HL-60 (cell line): ENCODE data around the gene MAGEL2.

Source experiments
- CTCF ChIP-seq: IDR thresholded peaks from one replicate; pipeline ENCODE4 v1.5.1; 2011; ENCODE audit warnings: low read length, control low read depth, inconsistent platforms; ENCODE audit not compliant: insufficient read depth
- POLR2AphosphoS5 ChIP-seq: IDR thresholded peaks from 2 replicates; pipeline ENCODE4 v1.6.1; 2012; ENCODE audit warnings: low read depth
- SPI1 ChIP-seq: IDR thresholded peaks from 2 replicates; pipeline ENCODE4 v1.6.1; 2012; ENCODE audit warnings: low read depth, mild to moderate bottlenecking, borderline replicate concordance
- TF ChIP-seq, protein P1 (sequence below): IDR thresholded peaks from 2 replicates; pipeline ENCODE4 v1.6.1; 2012; ENCODE audit warnings: low read depth; ENCODE audit not compliant: insufficient replicate concordance

- TF ChIP-seq CTCF (peak; percentile 9), POLR2AphosphoS5 (no peak), SPI1 (no peak)
- TF ChIP-seq, protein P1, sequence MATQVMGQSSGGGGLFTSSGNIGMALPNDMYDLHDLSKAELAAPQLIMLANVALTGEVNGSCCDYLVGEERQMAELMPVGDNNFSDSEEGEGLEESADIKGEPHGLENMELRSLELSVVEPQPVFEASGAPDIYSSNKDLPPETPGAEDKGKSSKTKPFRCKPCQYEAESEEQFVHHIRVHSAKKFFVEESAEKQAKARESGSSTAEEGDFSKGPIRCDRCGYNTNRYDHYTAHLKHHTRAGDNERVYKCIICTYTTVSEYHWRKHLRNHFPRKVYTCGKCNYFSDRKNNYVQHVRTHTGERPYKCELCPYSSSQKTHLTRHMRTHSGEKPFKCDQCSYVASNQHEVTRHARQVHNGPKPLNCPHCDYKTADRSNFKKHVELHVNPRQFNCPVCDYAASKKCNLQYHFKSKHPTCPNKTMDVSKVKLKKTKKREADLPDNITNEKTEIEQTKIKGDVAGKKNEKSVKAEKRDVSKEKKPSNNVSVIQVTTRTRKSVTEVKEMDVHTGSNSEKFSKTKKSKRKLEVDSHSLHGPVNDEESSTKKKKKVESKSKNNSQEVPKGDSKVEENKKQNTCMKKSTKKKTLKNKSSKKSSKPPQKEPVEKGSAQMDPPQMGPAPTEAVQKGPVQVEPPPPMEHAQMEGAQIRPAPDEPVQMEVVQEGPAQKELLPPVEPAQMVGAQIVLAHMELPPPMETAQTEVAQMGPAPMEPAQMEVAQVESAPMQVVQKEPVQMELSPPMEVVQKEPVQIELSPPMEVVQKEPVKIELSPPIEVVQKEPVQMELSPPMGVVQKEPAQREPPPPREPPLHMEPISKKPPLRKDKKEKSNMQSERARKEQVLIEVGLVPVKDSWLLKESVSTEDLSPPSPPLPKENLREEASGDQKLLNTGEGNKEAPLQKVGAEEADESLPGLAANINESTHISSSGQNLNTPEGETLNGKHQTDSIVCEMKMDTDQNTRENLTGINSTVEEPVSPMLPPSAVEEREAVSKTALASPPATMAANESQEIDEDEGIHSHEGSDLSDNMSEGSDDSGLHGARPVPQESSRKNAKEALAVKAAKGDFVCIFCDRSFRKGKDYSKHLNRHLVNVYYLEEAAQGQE: no peak
These were observed 18.3 kb downstream of the MAGEL2 start for GRCh38 chr15:23629234-23629805.
